Trophoblast cell (in vitro differentiated cells and primary cell): Measurements from ENCODE around the gene RIPK4.

Experiments
- DNase-seq, 2 donors: peaks; one replicate each; pipeline ENCODE4 v3.0.0-alpha.2; 2016
- H2AFZ ChIP-seq: 2 replicates; pipeline ENCODE4 v1.6.1; 2013; ENCODE audit warnings: low read length, moderate library complexity, mild to moderate bottlenecking; ENCODE audit not compliant: insufficient read depth, poor library complexity
- H2AK5ac ChIP-seq: 2 replicates; pipeline ENCODE4 v1.6.1; 2013; ENCODE audit warnings: mild to moderate bottlenecking, low read length
- H2BK120ac ChIP-seq: 2 replicates; pipeline ENCODE4 v1.6.1; 2013; ENCODE audit warnings: low read length, mild to moderate bottlenecking, moderate library complexity; ENCODE audit not compliant: insufficient read depth, poor library complexity
- H2BK12ac ChIP-seq: 2 replicates; pipeline ENCODE4 v1.6.1; 2013; ENCODE audit warnings: mild to moderate bottlenecking, low read length, moderate library complexity
- H2BK5ac ChIP-seq: 2 replicates; pipeline ENCODE4 v1.6.1; 2013; ENCODE audit warnings: low read length, low read depth, moderate library complexity, mild to moderate bottlenecking; ENCODE audit not compliant: poor library complexity
- H3K14ac ChIP-seq: 2 replicates; pipeline ENCODE4 v1.6.1; 2013; ENCODE audit warnings: mild to moderate bottlenecking, low read length
- H3K18ac ChIP-seq: 2 replicates; pipeline ENCODE4 v1.6.1; 2013; ENCODE audit warnings: mild to moderate bottlenecking, low read length
- H3K23ac ChIP-seq: 2 replicates; pipeline ENCODE4 v1.6.1; 2013; ENCODE audit warnings: low read length
- H3K27ac ChIP-seq: 2 replicates; pipeline ENCODE4 v1.5.1; 2013; ENCODE audit warnings: low read depth, mild to moderate bottlenecking, inconsistent platforms, low read length, moderate library complexity
- H3K27me3 ChIP-seq: 2 replicates; pipeline ENCODE4 v1.6.1; 2013; ENCODE audit warnings: inconsistent platforms, mild to moderate bottlenecking, low read length, moderate library complexity; ENCODE audit not compliant: insufficient read depth
- H3K36me3 ChIP-seq, 2 experiments: 1 replicate in 1 of 2; 2 replicates in 1 of 2; pipeline ENCODE4 v1.6.1; 2013; ENCODE audit warnings: low read length in 2 of 2, mild to moderate bottlenecking in 2 of 2, moderate library complexity in 1 of 2; ENCODE audit not compliant: insufficient read depth in 2 of 2, control insufficient read depth in 1 of 2
- H3K4ac ChIP-seq: 2 replicates; pipeline ENCODE4 v1.6.1; 2013; ENCODE audit warnings: low read depth, mild to moderate bottlenecking, low read length, moderate library complexity
- H3K4me1 ChIP-seq, 2 experiments: 1 replicate in 1 of 2; 2 replicates in 1 of 2; pipeline ENCODE4 v1.6.1; 2013; ENCODE audit warnings: low read length in 2 of 2, mild to moderate bottlenecking in 2 of 2, moderate library complexity in 1 of 2; ENCODE audit not compliant: insufficient read depth in 2 of 2, control insufficient read depth in 1 of 2
- H3K4me2 ChIP-seq: 2 replicates; pipeline ENCODE4 v1.6.1; 2013; ENCODE audit warnings: inconsistent platforms, mild to moderate bottlenecking, low read length, moderate library complexity
- H3K4me3 ChIP-seq: 2 replicates; pipeline ENCODE4 v1.5.1; 2013; ENCODE audit warnings: mild to moderate bottlenecking, low read depth, low read length, inconsistent platforms
- H3K79me1 ChIP-seq: one replicate; pipeline ENCODE4 v1.6.1; 2013; ENCODE audit warnings: low read length
- H3K79me2 ChIP-seq: 2 replicates; pipeline ENCODE4 v1.6.1; 2013; ENCODE audit warnings: low read length, mild to moderate bottlenecking; ENCODE audit not compliant: control insufficient read depth, insufficient read depth, poor library complexity
- H3K9ac ChIP-seq: 2 replicates; pipeline ENCODE4 v1.6.1; 2013; ENCODE audit warnings: mild to moderate bottlenecking, low read length
- H3K9me3 ChIP-seq: 2 replicates; pipeline ENCODE4 v1.6.1; 2013; ENCODE audit warnings: low read depth, mild to moderate bottlenecking, control low read depth, inconsistent platforms, low read length; ENCODE audit not compliant: insufficient read depth
- H4K12ac ChIP-seq: 2 replicates; pipeline ENCODE4 v1.6.1; 2013; ENCODE audit warnings: low read depth, mild to moderate bottlenecking, low read length, moderate library complexity
- H4K8ac ChIP-seq: 2 replicates; pipeline ENCODE4 v1.6.1; 2013; ENCODE audit warnings: low read depth, mild to moderate bottlenecking, low read length, moderate library complexity
- H4K91ac ChIP-seq: one replicate; pipeline ENCODE4 v1.6.1; 2013; ENCODE audit warnings: low read depth, mild to moderate bottlenecking, low read length, moderate library complexity
- WGBS: extraction: QIAGEN DNeasy Blood & Tissue Kit; methylation state at CpG from one replicate; pipeline ENCODE4 v1.1.7; 2013; ENCODE audit warnings: missing lambda C conversion rate; ENCODE audit not compliant: insufficient read length, insufficient coverage; ENCODE audit errors: extremely low coverage; 5-methylcytosine and 5-hydroxymethylcytosine counted together

The RIPK4 gene

DNA sequence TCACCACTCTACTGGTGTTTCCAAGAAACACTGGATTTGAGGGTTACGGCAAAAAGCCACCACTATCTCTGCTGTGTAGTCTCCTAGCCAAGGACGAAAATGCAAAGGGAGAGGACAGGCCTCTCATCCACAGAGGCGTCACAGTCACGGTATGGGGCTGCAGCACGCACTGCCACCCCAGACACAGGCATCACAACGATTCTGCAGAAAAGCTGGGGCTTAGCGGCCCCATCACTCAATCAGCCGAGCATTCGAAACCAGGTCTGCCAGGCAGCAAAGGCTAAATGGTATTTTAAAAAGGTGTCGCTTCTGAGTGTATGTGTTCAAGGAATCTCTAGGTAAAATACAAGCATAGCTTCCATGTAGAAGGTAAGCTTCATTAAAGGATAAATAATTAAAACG lies 1.4 kb downstream of the RIPK4 start:
- Histone ChIP-seq H3K79me1 (peaks cover 13% of the 10 kb centered on the region), H2BK120ac (no peak overlapping the region), H2AK5ac (no peak overlapping the region), H4K12ac (no peak overlapping the region), H2BK12ac (no peak overlapping the region), H3K9me3 (peaks cover 3% of the 10 kb centered on the region), H2BK5ac (no peak overlapping the region), H3K4me2 (peak overlapping the region; percentile 1), H3K4me3 (no peak overlapping the region), H4K8ac (no peak overlapping the region), H3K27me3 (peaks cover 14% of the 10 kb centered on the region), H3K36me3 (no peaks in the 10 kb centered on the region), H2AFZ (no peak overlapping the region), H3K18ac (no peak overlapping the region), H3K27ac (no peak overlapping the region), H3K4me1 (peaks cover 45 to 51% of the 10 kb centered on the region in 2 experiments), H3K9ac (no peak overlapping the region), H3K14ac (no peak overlapping the region), H3K23ac (no peak overlapping the region), H4K91ac (no peak overlapping the region), H3K79me2 (peaks cover 9% of the 10 kb centered on the region), H3K4ac (no peak overlapping the region)
- no CpG with 5 or more reads among the region's 11 CpGs for WGBS
- DNase-seq = no peak

DNA sequence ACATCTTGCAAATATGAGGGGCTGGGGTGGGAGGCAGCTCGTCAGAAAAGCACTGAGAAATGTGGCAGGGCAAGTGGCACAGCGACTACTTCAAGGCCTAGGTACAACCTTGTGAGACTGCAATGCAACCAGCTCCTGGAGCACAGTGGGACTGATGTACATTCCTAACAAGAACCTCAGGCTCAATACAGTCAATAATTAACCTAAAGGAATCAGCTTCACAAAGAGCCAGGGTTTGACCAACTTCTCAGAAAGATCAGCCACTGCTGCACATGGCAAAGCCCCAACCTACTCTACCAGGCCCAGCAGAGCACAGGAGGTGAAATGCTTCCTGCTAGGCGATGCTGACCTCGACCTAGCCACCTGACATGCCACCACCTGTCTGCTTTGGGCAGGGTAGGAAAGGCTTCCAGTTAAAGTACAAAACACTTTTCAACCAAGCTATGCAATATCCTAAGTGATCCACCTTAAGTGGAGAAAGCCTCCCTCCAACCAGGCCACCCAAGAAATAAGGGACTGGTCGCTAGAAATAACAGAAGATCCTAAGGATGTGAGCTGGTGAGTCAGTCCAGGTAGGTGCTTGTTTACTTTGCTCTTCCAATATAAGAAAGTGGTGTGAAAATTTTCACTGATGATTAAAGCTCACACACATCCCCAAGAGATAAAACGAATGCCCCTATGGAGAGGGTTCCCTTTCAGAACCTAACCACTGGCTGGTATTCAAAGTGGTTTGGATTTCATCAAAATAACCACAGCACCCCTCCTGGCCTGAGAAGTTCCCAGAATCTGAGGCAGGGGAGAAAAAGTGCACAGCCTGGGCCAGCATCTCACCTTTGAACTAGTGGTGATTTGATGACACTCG lies 2.1 kb downstream of the RIPK4 start:
- Histone ChIP-seq H3K23ac (no peak overlapping the region), H4K12ac (no peak overlapping the region), H3K4me1 (peaks cover 45 to 51% of the 10 kb centered on the region in 2 experiments), H3K79me2 (peaks cover 9% of the 10 kb centered on the region), H3K4me2 (peak overlapping the region; percentile 1), H4K91ac (no peak overlapping the region), H2AK5ac (no peak overlapping the region), H3K4me3 (no peak overlapping the region), H3K4ac (no peak overlapping the region), H3K14ac (no peak overlapping the region), H3K27ac (no peak overlapping the region), H3K9ac (no peak overlapping the region), H2BK12ac (no peak overlapping the region), H2AFZ (no peak overlapping the region), H3K79me1 (peaks cover 13% of the 10 kb centered on the region), H3K36me3 (no peaks in the 10 kb centered on the region), H3K18ac (no peak overlapping the region), H2BK5ac (no peak overlapping the region), H2BK120ac (no peak overlapping the region), H3K27me3 (peaks cover 12% of the 10 kb centered on the region), H3K9me3 (peaks cover 3% of the 10 kb centered on the region), H4K8ac (no peak overlapping the region)
- no CpG with 5 or more reads among the region's 7 CpGs for WGBS
- no peak for DNase-seq

DNA sequence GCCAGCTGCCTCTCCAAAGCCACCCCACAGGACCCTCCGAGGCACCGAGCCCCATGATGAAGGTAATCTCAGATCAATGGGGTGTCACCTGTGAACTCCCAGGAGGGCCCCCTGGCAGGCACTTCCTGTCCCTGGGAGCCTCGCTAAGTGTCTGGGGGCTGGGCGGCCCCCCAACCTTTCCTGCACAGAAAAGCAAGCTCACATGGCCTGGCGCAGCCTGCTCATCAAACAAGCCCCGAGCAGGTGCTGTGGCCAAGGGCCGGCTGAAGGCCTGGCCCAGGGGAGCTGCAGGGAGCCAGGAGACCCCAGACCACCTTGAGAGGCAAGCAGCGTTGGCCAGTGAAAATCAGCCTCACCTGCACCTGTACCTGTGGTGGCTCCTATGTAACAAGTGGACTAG lies 2.9 kb downstream of the RIPK4 start:
- no peak for DNase-seq

DNA sequence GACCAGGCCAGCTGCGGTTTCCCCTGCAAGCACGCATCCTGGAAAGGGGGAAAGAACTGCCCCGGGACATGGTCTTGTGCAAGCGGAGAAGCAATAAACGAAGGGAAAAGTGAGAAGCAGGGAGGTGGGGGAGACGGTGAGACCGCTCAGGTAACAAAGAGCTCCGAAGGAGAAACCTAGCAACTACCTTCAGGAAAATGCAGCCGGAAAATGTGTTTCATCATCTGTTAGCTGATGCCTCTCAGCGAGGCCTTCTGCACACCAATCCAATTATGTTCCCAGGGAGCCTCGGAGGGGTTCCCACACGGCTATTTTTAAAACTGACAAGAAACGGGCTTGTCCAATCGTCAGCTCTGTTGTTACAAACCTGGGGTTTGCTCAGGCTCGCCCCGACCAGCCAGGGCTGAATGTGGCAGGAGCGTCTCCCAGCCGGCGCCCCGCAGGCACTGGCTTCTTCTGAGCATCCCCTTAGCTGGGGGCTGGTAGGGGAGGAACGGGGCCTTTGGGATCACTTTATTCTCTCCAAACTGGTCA lies 3.4 kb downstream of the RIPK4 start:
- Histone ChIP-seq H2BK12ac (no peak overlapping the region), H3K4me2 (peak overlapping the region; percentile 36), H3K27ac (peak overlapping the region; percentile 40), H3K4me1 (peaks cover 42 to 49% of the 10 kb centered on the region in 2 experiments), H2AK5ac (no peak overlapping the region), H3K27me3 (peaks cover 10% of the 10 kb centered on the region), H4K12ac (no peak overlapping the region), H2BK5ac (peak overlapping the region; percentile 12), H3K4me3 (no peak overlapping the region), H3K23ac (no peak overlapping the region), H2AFZ (no peak overlapping the region), H3K4ac (peak overlapping the region; percentile 6), H2BK120ac (no peak overlapping the region), H3K79me1 (peaks cover 13% of the 10 kb centered on the region), H3K9me3 (peaks cover 3% of the 10 kb centered on the region), H3K18ac (peak overlapping the region; percentile 33), H3K9ac (no peak overlapping the region), H4K8ac (peak overlapping the region; percentile 22), H3K36me3 (no peaks in the 10 kb centered on the region), H3K79me2 (peaks cover 9% of the 10 kb centered on the region), H4K91ac (no peak overlapping the region), H3K14ac (no peak overlapping the region)
- WGBS = no CpG with 5 or more reads among the region's 21 CpGs
- peak in 1 of 2 donors; percentile 38 for DNase-seq

More for the DNA sequence above, 2.9 kb downstream of the RIPK4 start:
- Histone ChIP-seq H3K79me1 (peaks cover 13% of the 10 kb centered on the region), H3K23ac (no peak overlapping the region), H3K9me3 (peaks cover 3% of the 10 kb centered on the region), H4K91ac (no peak overlapping the region), H3K4me3 (no peak overlapping the region), H3K79me2 (peaks cover 9% of the 10 kb centered on the region), H2AK5ac (peak overlapping the region; percentile 32), H3K14ac (no peak overlapping the region), H3K4me2 (peak overlapping the region; percentile 36), H3K27me3 (peaks cover 10% of the 10 kb centered on the region), H3K18ac (peak overlapping the region; percentile 33), H3K9ac (no peak overlapping the region), H3K27ac (peak overlapping the region; percentile 40), H2BK120ac (peak overlapping the region; percentile 4), H2BK5ac (peak overlapping the region; percentile 12), H3K36me3 (no peaks in the 10 kb centered on the region), H4K12ac (no peak overlapping the region), H2BK12ac (no peak overlapping the region), H3K4ac (peak overlapping the region; percentile 20), H2AFZ (no peak overlapping the region), H3K4me1 (peaks cover 43 to 49% of the 10 kb centered on the region in 2 experiments), H4K8ac (no peak overlapping the region)
- WGBS = no CpG with 5 or more reads among the region's 8 CpGs
